Lower leg skin (tissue), 4 donors: ENCODE measurements around the gene LDB3. TPM values are rescaled to one million over a fixed set of nuclear protein-coding genes. Genes with fewer than 3 reads are reported as not detected.

Experiments
- DNase-seq, 2 donors: peaks; one replicate each; pipeline ENCODE4 v3.0.0-alpha.2; 2019; ENCODE audit warnings: low spot score in 2 of 2
- H3K4me3 ChIP-seq: fragments of 200-600 bp; sonication (generic); 2 replicates; pipeline ENCODE4 v1.5.1; 2017; ENCODE audit warnings: mild to moderate bottlenecking, low read depth; ENCODE audit not compliant: poor library complexity, severe bottlenecking
- CTCF ChIP-seq, 3 donors: fragments of 450-650 bp; IDR thresholded peaks; one replicate each; pipeline ENCODE4 v1.5.1; 2016; ENCODE audit warnings: antibody characterized with exemption in 3 of 3, mild to moderate bottlenecking in 3 of 3, moderate library complexity in 2 of 3
- POLR2A ChIP-seq, 2 donors: fragments of 450-650 bp; IDR thresholded peaks; one replicate each; pipeline ENCODE4 v1.6.1; 2016 to 2017; ENCODE audit warnings: antibody characterized with exemption in 2 of 2, mild to moderate bottlenecking in 1 of 2, moderate library complexity in 1 of 2
- WGBS, 2 donors: methylation state at CpG; one replicate each; pipeline ENCODE4 v1.1.5; 2018; 5-methylcytosine and 5-hydroxymethylcytosine counted together
- intact Hi-C: fragments of 100-400 bp; cut with DNase I; formaldehyde crosslinking; loops from one replicate; pipeline ENCODE4 v1.15.0; 2023; ENCODE audit warnings: low total_unique reads
- total RNA-seq, 4 donors: library from RNA; depleted of rRNA; stranded (reverse); fragments of >200 nt; gene quantifications; one replicate each; pipeline ENCODE4 v1.1.0, GENCODE V29; 2016

LDB3 gene
- 1 to 10 TPM in 1 of 4 donors, under 1 TPM in 3; 0.46 to 2.9 (median 0.83) TPM for total RNA-seq

DNA sequence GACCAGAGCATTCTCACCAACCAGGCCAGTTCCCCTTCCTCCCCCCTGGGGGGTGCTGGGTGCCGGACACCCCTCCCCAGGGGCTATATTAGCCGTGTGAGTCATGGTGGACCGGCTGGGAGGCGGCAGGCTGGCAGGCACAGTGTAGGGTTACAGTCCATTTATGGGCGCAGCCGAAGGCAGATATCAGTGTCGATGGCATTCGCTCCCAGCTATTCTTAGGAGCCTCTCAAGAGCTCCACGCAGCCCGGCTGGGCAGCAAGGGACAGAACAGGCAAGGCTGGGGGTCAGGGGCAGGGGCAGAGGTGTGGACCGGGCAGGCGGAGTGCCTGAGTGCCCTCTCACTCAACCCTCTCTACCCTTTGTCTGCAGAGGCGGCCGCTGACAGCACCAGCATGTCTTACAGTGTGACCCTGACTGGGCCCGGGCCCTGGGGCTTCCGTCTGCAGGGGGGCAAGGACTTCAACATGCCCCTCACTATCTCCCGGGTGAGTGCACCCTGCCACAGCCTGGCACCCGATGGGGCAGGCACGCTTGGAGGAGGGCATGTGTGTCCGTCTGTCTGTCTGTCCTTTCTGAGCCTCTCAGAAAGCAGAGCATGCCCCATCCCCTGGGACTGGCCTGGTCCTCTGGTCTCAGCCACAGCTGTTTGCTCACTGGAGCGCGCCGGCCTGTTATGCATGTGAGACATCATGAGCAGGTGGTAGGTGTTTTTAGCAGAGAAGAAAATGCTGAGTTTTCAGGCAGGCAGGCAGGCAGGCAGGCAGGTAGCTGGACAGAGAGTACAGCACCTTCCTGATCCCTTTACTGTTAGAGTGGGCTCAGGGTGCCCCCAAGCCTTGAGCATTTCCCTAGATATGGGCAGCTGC is at the start of gene LDB3:
Gene LDB3, plus strand, starts transcription at position 215 of the 869 bp plus-strand sequence. Its CDS starts 181 bp downstream, at position 396.
- intact Hi-C loops, result no loop called here
- H3K4me3 ChIP-seq, result no peak within 1 kb of the TSS
- no peak for DNase-seq
- TF ChIP-seq POLR2A (IDR thresholded peaks at IDR 0.05), result no peak
- no peak for TF ChIP-seq CTCF (IDR thresholded peaks at IDR 0.05)
- WGBS, 2 donors, result 69 to 85% methylated on average over 15 to 22 of the region's 23 CpGs

GRCh38 chr10:86628311-86628710 is 40.0 kb upstream of the LDB3 start:
- DNase-seq, result no peak
- no peak overlapping the region for H3K4me3 ChIP-seq
- TF ChIP-seq POLR2A (IDR thresholded peaks at IDR 0.05) (no peak), CTCF (IDR thresholded peaks at IDR 0.05) (no peak)
- 92 to 95% methylated on average over 2 of the region's 2 CpGs for WGBS, 2 donors
- intact Hi-C loops, result no loop called here

DNA sequence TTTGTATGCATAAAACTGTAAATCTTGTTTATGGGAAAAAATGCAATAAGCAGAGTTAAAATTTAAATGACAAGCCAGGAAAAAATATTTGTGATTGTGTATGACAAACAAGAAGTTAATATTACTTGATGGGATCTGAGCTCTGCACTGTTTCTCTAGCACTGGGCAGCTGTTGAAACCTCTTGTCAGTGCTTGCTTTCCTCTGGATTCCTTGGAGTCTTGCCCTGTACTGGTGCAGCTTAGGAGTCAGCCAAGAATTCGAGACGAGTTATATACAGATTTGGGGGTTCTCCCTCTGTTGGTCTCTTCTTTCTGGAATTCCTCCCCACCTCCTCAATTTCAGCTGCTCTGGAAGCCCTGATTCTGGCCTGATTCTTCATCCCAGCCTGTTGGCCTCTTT is 38.2 kb upstream of the LDB3 start:
- 13 to 21% methylated on average over 2 of the region's 2 CpGs for WGBS, 2 donors
- DNase-seq, result no peak
- no peak overlapping the region for H3K4me3 ChIP-seq
- TF ChIP-seq CTCF (IDR thresholded peaks at IDR 0.05), result no peak
- TF ChIP-seq POLR2A (IDR thresholded peaks at IDR 0.05), result no peak
- intact Hi-C loops, result no loop called here

DNA sequence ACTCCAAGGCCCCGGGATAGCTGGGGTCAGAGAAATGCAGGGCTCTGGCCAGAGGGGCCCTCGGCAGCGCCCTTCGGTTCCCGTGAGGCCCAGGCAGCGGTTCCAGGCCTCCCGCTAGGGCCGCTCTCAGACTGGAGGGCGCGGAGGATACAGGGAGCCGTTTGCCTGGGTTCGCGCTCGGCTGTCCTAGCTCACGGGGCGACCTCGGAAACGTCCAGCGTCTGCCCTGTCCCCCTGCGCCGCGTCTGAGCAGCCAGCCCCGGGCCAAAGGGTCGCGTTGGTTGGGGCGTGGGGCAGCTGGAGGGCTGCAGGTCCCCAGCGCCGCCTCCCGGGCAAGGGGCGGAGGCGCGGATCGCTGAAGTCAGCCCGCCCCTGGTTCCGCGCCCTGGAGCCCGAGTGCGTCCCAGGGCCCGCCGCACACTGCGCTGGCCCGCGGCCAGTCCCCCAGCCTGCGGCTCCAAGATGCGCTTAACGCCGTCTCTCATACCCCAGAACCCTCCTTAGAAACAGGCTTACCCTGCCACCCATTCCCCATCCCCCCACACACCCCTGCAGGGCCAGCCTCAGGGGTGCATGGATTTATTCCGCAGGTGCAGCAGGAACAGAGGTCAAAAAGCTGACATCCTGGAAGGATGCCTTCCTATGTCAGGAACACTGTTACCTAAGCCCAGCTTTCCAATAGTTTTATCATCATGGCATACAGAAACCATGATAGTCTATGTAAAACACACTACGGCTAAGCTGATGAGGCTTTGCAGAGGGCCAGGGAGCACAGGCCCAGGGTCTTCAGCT is 36.1 kb upstream of the LDB3 start:
- H3K4me3 ChIP-seq, result no peak overlapping the region
- TF ChIP-seq POLR2A (IDR thresholded peaks at IDR 0.05) (no peak), CTCF (IDR thresholded peaks at IDR 0.05) (no peak)
- no peak for DNase-seq
- 9 to 14% methylated on average over 19 to 23 of the region's 49 CpGs for WGBS, 2 donors
- intact Hi-C loops, result no loop called here

GRCh38 chr10:86632951-86633350 is 35.4 kb upstream of the LDB3 start:
- no peak overlapping the region for H3K4me3 ChIP-seq
- no peak for DNase-seq
- WGBS, 2 donors, result 65 to 72% methylated on average over 5 of the region's 5 CpGs
- intact Hi-C loops, result no loop called here
- TF ChIP-seq POLR2A (IDR thresholded peaks at IDR 0.05), result no peak

DNA sequence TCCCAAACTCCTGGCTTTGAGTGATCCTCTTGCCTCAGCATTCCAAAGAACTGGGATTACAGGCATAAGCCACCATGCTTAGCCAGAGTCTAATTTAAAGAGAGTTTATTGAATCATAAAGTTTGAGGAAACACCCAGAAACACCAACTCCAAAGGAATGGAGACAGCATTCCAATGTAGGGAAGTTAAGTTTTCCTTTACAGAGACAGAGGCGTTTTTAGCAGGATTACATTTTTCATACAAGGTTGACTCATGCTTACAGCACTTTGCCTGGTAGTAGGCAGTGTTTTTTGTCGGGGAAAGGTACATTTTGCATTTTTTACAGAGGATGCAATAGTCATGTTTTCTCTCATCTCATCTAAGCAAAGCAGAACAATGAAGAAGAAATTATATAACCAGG is 32.9 kb upstream of the LDB3 start:
- TF ChIP-seq POLR2A (IDR thresholded peaks at IDR 0.05), result no peak
- TF ChIP-seq CTCF (IDR thresholded peaks at IDR 0.05), result no peak
- intact Hi-C loops, result no loop called here
- no peak overlapping the region for H3K4me3 ChIP-seq
- WGBS, 2 donors, result 37 to 45% methylated on average over 2 of the region's 2 CpGs
- DNase-seq, result no peak
